Measurements from ENCODE around the gene NFILZ. TPM values are rescaled to one million over a fixed set of nuclear protein-coding genes. Genes with fewer than 3 reads are reported as not detected.

The NFILZ gene
- total RNA-seq, 1 donor = not detected

- no peak for TF ChIP-seq CTCF (IDR thresholded peaks at IDR 0.05; ENCODE audit: insufficient read depth, low read length)
- H3K4me3 ChIP-seq (ENCODE audit: low read depth, low read length) = no peak overlapping the region
- no peak for DNase-seq (ENCODE audit: low read depth)
Observed at GRCh38 chr19:8655340-8655709, 24.9 kb downstream of the NFILZ start.

GRCh38 chr19:8657869-8658268 is 27.4 kb downstream of the NFILZ start:
- no peak for TF ChIP-seq CTCF (IDR thresholded peaks at IDR 0.05; ENCODE audit: insufficient read depth, low read length)
- no peak overlapping the region for H3K4me3 ChIP-seq (ENCODE audit: low read depth, low read length)

GRCh38 chr19:8659905-8660304 is 29.5 kb downstream of the NFILZ start:
- H3K4me3 ChIP-seq (ENCODE audit: low read depth, low read length) = no peak overlapping the region
- TF ChIP-seq CTCF (IDR thresholded peaks at IDR 0.05; ENCODE audit: insufficient read depth, low read length) = no peak
- DNase-seq (ENCODE audit: low read depth) = no peak

More at GRCh38 chr19:8657869-8658268, 27.4 kb downstream of the NFILZ start:
- no peak for DNase-seq (ENCODE audit: low read depth)

- no peak for DNase-seq (ENCODE audit: low read depth)
- no peak for TF ChIP-seq CTCF (IDR thresholded peaks at IDR 0.05; ENCODE audit: insufficient read depth, low read length)
- H3K4me3 ChIP-seq (ENCODE audit: low read depth, low read length) = no peak overlapping the region
Observed at GRCh38 chr19:8662263-8662662, 31.8 kb downstream of the NFILZ start.

GRCh38 chr19:8663920-8664670 is 33.7 kb downstream of the NFILZ start:
- no peak for DNase-seq (ENCODE audit: low read depth)
- TF ChIP-seq CTCF (IDR thresholded peaks at IDR 0.05; ENCODE audit: insufficient read depth, low read length) = no peak

GRCh38 chr19:8664671-8665057 is 34.2 kb downstream of the NFILZ start:
- no peak for DNase-seq (ENCODE audit: low read depth)
- no peak overlapping the region for H3K4me3 ChIP-seq (ENCODE audit: low read depth, low read length)
- no peak for TF ChIP-seq CTCF (IDR thresholded peaks at IDR 0.05; ENCODE audit: insufficient read depth, low read length)

More at GRCh38 chr19:8663920-8664670, 33.7 kb downstream of the NFILZ start:
- H3K4me3 ChIP-seq (ENCODE audit: low read depth, low read length) = no peak overlapping the region

Measured in fibroblast of the aortic adventitia (primary cell).